GM19023 (cell line): Measurements from ENCODE around the gene INPP1.
"Not testable (repeated sequence)": the region's sequence is repeated elsewhere in the genome, so short reads cannot be mapped to it uniquely, and the experiment has no call there.

Source experiments
- ATAC-seq: cut with Tn5 transposase; IDR thresholded peaks from one replicate; pipeline ENCODE4 v1.9.1; 2021; ENCODE audit warnings: mild to moderate bottlenecking, moderate library complexity; ENCODE audit not compliant: unreplicated experiment

The INPP1 gene

DNA sequence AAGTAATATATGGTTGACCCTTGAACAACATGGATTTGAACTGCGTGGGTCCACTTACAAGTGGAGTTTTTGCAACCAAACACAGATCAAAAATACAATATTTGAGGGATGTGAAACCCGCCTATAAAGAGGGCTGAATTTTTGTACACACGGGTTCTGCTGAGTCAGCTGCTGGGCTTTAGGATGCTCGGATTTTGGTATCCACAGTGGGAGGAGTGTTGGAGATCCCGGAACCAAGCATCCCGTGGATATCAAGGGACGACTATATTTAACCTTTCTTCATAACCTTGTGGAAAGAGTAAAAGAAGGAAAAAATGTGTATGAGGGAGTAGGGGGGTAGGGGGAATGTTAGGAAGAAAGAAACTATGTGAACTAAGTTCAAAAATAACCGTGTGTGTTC, 10.0 kb upstream of the INPP1 start:
- no peak for ATAC-seq

DNA sequence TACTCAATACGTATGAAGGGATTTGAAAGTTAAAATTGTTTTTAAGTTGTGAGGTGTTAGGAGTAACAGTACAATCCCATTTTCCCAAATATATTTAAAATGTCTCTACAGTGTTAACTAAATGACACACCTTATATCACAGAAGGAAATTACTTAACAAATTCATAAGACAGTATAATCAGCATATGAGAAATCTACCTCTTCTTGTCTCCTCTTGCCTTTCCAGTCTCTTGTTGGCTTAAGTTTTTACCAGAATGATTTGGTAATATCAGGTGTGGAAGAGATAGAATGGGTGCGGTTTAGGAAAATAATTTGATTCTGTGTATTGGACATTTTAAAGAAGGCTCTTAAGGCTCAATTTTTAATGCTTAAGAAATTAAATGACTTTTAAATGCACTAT, 9.5 kb upstream of the INPP1 start:
- no peak for ATAC-seq

DNA sequence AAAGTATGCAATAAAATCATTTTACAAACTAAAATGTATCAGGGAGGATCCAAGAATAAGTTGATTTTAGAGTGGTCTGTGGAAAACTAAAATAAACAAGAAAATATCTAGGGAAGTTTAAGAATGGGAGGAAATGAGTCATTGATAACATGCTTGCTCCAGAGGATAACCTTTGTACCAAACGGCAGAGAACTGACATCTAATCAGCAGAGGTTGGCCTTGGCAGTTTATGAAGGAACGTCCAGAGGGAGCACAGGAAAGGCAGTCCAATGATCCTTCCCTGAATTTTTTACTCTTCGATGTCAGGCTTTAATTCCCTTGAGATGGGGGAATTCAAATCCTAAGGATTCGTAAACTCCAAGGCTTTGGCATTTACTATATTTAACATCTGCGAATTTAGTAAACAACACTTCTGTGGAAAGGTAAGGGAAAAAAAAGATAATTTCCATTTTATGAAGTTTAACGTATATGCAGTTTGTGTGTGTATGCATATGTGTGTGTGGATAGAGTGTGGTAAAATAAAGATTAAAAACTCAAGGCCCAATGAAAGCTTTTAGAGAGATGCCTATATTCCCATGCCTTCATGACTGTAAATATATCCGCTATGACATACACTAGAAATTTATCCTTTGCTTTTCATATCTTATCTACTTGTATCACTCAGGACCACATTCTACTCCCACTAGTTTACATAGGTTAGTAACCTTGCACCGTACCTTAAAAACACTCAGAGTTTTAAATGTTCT, 8.7 kb upstream of the INPP1 start:
- ATAC-seq: no peak

DNA sequence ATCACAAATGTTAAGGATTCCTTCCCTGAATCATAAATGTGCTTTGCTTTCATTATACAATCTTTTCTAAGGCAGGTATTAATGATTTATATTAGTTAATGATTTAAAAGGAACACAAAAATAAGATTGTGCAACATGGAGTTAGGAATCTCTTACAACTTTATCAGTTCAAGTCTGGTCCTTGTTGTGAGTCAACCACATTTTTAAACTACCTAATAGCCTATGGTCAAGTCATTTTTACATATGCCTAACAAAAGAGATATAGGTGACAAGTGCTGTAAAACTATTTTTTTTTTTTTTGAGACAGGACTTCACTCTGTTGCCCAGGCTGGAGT, 8.2 kb upstream of the INPP1 start:
- ATAC-seq: no peak

DNA sequence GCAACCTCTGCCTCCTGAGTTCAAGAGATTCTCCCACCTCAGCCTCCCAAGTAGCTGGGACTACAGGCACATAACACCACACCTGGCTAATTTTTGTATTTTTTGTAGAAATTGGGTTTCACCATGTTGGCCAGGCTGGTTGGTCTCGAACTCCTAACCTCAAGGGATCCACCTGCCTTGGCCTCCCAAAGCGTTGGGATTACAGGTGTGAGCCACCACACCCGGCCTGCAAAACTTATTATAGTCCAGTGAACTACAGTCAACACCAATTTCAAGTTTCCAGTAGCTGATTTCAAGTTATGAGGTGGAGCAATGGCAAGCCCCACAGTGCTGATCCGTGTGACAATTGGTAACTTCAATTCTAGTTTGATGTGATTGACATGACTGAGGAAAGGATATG, 7.8 kb upstream of the INPP1 start:
- ATAC-seq: not testable (repeated sequence)

DNA sequence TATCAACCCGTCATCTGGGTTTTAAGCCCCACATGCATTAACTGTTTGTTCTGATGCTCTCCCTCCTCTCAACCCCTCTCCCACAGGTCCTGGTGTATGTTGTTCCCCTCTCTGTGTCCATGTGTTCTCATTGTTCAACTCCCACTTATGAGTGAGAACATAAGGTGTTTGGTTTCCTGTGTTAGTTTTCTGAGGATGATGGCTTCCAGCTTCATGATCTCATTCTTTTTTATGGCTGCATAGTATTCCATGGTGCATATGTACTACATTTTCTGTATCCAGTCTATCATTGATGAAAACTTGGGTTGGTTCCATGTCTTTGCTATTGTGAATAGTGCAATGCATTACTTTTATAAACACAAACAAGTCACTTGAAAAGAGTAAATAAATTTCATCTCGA, 7.0 kb upstream of the INPP1 start:
- ATAC-seq: no peak

DNA sequence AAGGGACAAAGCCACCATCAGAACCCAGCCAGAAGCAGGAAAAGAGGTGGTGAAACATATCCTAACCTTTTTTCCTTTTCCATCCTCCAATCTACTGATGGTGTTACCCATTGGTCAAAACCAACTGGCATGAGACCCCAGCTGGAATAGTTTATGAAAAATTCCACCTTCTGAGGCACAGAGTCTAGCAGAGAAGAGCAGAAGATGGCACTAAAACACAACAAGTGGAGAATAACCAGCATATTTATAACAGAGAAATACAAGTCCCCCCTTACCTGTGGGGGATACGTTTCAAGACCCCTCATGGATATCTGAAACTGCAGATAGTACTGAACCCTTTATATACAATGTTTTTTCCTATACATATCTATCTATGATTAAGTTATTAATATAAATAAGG, 4.9 kb upstream of the INPP1 start:
- no peak for ATAC-seq

DNA sequence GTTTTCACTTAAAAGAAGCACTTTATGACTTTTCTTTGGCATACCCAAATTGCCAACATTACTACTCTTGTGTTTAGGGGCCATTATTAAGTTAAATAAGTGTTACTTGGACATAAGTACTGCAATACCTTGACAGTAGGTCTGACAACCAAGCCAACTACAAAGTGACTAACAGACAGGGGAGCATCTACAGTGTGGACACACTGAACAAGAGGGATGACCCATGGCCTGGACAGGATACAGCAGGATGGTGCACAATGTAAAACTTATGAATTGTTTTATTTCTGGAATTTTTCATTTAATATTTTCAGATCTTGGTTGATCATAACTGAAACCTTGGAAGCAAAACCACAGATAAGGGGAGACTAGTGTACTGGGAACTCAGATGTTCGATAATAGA, 4.0 kb upstream of the INPP1 start:
- ATAC-seq: no peak

DNA sequence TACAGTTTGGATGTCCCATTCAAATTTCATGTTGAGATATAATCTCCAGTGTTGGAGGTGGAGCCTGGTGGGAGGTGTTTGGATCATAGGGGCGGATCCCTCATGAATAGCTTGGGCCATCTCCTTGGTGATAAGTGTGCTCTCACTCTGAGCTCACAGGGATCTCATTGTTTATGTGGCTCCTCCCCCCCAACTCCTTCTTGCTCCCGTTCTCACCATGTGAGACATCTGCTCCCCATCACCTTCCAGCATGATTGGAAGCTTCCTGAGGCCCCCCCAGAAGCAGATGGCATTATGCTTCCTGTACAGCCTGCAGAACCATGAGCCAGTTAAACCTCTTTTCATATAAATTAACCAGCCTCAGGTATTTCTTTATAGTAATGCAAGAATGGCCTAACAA, 3.0 kb upstream of the INPP1 start:
- ATAC-seq: no peak

DNA sequence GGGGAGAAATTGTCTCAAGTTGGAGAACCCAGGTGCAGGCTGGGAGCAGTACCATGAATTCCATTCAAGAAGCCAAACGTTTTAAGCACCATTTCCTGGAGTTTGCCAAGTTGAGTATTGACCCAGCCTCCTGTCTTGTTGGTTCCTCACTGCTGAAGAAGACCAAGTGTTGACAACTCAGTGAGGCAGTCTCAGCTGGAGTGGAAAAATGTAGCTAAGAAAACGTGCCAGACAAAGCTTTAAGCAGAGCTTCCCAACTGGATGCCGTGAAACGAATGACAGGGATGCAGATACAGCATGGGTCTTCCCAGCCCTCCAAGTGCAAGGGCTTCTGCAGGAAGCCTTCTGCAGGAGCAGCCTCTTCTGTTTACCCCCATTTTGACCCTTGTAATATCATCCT, 778 bp upstream of the INPP1 start:
- ATAC-seq: no peak

DNA sequence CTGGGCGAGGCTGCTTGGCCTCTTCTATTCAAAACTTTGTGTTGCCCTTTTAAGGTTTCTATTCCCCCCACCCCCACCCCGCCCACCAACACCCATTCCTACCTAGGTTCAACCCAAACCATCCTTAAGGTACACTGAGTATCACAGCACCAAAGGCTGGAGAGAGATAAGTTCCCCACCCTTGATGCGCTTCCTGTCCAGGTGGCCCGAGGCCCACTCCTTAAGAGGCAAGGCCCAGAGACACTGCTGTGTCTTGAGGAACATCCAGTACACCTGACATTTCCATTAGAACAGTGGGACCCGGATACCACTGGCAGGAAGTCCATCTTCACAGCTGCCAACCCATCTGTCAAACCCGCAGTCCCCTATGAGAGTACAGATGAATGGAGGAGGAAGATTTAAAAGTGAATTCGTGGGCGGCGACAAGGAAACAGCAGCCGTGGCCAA, 277 bp upstream of the INPP1 start:
- no peak for ATAC-seq

DNA sequence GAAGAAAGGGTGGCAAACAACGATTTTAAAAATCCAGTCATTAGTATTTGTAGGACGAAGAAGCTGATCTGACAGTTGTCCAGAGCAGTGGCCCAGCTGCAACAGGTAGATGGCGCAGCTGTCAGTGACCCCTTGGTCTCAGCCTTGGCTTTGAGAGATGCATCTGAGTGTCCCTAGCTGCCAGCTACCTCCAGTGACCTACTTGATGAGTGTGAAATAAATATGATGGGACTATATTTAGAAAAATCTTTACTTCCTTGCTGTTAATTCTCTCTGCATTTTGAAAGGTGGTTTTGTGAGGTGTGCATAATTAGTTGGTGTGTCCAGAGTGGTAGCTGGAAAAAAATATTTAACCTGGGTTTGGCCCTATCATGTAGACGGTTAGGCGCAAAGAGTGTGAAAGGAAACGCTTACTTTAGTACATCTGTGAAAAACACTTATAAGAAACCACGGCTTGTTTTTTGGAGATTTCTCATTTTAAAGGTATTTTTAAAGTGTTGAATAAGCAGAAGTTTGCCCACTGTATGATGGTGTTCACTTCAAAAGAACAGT, 963 bp downstream of the INPP1 start:
- ATAC-seq: peak; percentile 68

DNA sequence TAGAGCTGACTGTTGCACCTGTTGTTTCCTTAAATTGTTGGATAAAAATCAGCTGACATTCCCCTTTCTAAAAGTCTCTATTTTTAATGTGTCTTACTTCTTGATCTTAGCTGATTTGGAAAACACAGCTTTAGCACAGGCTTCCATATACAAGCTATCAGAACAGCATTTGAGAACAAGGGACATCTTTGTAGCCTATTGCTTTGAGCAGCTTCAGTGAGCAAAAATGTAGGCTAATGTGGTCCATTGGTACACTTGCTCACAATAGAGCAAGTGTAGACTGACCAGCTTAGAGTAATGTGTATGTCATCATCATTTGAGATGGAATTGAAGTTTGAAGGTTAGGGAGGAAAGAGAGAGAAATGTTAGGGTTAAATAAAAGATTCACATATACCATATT, 7.0 kb downstream of the INPP1 start:
- no peak for ATAC-seq

DNA sequence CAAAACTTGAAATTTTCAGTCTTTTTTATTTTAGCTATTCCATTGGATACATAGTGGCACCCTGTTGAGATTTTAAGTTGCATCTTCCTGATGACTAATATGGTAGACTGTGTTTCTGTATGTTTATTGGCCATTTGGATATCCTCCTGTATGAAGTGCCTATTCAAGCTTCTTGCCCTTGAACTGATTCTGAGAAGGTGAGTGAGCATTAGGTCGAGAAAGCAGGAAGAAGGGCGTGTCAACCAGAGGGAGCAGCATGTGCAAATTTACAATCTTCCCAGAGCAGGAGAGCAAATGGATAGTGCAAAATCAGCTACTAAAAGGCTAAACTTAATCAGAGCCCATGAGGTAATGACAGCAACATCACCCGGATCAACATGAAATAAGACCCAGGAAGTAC, 8.6 kb downstream of the INPP1 start:
- ATAC-seq: no peak

DNA sequence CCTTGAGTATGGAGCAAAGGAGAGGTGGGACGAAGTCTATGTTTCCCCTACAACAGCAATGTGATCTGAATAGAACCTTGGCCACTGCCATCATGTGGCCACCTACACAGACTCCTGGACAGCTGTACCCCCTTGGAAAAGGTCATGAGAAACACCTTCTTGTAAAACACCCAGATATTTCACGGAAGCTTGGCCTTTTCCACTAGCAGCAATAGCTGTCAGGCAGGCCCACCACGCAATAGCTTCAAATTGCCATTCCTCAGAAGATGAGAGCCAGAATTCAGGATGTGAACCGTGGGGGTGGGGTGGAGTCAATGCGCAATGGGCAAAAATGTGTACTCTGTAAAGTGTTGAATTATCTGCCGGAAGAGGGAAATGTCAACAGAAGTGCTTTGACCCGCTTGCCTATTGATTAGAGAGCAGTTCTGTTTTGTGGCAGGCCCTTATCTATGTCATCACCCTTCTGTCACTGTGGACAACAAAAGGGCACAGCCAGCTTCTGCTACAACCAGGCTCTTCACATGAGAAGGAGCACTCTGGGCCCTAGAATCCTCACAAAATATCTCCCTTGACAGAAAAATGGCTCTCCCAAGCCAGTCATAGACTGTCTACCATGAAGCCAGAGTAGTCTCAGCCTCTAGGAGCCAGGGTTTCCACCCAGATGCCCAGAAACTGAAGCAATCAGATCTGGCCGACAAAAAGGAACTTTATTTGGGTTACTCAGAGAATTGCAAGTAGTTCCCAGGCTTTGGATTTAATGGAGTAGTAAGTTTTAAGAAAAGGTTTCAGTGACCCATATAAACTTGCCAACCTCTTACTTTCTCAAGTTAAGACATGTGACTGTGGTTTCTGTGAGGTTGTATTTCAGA, 9.5 kb downstream of the INPP1 start:
- no peak for ATAC-seq

DNA sequence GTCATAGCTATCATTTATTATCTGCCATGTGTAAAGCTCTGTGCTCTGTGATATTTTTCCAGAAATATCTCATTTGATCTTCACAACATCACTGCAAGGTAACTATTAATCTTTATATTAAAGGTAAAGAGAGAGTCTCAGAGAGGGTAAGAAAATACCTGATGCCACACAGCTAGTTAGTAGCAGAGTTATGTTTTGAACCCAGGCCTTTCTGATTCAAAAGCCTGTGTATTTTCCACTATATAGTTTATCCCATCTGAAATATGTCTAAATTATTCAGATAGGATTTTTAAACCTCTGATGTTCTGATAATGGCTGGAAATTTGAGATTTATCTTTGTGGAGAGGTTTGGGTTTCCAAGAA, 10.1 kb downstream of the INPP1 start:
- no peak for ATAC-seq

DNA sequence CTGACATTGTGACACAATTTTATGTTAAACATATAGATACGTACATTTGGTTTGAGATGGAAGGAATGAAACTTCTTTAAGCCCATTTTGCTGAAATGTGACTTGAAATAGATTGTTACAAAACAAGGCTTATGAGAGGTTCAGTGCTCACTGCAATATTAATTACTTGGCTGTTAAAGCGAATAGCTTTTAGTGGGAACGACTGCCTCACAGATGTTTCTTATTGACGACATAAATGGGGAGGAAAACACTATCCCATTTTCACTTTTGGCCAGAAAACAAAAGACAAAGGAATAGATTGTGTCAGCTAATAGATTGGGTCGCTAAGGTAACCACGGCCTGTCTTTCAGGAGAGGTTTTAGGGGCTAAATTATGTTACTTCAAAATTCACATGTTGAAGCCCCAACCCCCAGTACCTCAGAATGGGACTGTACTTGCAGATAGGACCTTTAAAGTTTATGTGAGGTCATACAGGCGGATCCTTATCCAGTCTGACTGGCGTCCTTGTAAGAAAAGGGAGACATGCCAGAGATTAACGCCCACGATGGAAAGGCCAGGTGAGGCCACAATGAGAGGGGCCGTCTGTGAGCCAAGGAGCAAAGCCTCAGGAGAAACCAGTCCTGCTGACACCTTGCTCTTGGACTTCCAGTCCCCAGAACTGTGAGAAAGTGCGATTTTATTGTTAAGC, 10.8 kb downstream of the INPP1 start:
- no peak for ATAC-seq

DNA sequence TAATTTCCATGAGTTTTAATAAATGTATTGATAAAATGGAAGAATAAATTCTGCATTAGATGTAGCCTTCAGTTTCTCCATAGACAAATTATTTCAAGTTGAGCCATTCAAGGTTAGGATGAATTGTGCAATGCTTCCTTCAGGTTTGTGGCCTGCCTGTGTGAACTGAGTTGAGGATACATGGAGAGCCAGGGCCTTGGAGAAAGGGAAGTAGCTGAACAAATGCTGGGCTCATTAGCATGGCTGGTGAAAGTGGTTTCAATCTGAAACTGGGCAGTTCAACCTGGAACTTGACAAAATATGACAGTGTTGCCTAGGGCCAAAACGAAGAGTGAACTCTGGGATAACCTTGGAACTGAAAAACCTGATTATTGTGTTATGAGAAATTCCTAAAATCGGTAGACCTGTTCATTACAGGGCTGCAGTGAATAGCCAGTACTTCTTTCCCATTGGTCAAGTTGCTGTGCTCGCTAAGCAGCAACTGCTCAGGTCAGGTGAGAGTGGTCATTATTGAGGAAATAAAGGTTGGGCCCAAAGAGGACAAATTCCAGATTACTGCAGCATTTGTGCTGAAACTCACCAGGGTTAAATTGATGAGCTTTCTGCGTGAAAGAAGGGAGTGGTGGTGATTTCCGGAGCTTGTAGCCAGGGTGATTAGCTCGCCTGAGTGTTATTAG, 12.7 kb downstream of the INPP1 start:
- no peak for ATAC-seq

DNA sequence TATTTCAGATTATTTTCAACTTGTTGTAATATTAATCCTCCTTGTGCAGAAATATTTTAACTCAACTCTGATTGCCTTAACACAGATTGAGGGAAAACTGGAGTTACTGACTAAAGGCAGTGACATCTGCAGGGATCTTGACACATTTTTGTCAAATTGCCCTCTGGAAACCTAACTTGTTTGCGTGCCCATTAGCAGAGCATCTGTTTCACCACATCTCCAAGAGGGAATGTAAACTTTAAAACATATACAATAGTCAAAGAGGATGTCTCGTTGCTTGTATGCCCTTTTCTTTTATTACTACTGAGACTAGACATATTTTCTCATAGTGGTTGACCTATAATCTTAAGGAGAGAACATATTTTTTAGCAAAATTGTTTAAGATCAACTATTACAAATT, 14.2 kb downstream of the INPP1 start:
- ATAC-seq: no peak

DNA sequence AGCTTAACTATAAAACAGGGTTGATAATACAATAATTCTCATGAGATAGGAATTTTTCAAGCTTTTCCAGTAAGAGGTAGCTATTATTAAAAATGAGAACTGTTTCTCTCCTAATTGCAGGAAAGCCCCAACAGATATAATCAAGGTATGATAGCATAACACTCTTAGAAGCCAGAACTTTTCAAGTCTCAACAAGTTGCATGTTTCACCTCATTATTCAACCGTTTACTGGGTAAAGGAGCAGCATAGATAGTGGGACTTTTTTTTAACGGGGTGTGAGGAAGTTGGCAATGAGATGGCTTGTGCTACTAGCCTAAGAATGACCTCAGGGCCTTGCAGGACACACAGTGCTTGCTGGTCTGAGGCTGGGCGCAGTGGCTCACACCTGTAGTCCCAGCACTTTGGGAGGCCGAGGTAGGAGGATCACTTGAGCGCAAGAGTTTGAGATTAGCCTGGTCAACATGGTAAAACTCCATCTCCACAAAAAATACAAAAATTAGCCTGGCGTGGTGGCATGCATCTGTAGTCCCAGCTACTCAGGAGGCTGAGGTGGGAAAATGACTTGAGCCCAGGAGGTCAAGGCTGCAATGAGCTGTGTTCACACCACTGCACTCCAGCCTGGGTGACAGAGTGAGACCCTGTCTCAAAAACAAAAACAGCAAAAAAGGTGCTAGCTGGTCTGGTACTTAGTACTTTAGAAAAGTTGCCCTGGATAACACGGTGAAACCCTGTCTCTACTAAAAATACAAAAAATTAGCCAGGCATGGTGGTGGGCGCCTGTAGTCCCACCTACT, 15.5 kb downstream of the INPP1 start:
- ATAC-seq: not testable (repeated sequence)
